Stimulated activated CD4-positive, alpha-beta T cell treated with anti-CD3 and anti-CD28 coated beads, Interleukin-15, amount 100 ng/mL, for 24 hours (primary cell): Measurements from ENCODE around the gene VKORC1L1.
"Not testable (repeated sequence)": the region's sequence is repeated elsewhere in the genome, so short reads cannot be mapped to it uniquely, and the experiment has no call there.

Source experiments
- DNase-seq: peaks from one replicate; pipeline ENCODE4 v3.0.0-alpha.2; 2020

The VKORC1L1 gene

DNA sequence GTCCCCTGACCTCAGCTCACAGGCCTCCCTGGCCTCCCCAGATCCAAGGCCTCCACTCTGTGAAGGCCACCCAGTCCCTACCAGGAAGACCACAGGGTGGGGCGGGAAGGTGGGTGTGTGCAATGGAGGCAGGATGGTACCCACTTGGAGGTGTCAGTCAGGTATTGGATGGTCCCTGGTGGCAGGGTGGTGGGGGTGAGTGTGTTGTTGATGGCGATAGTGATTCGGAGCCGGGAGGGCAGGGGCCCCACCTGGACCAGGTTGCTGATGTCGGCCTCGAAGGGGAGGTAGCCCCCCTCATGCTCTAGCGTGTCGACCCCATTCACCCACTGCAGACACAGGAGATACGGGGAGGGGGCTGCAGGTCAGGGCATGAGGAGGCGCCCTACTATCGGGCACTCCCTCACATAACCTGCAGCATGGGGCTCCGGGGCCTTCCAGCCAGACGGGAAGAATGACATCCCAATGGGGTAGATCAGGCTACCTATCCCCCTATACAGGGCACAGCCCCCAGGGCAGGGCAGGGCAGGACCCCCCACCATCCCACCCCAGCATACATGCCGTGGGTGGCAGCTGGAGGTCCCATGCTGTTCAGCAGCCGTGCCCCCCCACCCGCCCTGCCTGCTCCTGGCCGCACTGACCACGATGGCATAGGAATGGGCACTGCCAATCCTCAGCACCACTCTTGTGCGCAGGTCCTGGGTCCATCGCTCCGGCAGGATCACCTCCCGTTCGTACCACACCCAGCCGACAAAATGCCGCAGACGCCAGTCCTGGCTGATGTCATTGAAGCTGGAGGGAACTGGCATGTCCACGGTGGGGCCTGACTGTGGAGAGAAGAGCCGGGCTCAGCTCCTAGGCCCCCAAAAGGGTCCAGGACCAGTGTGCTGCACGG is 107.0 kb downstream of the VKORC1L1 start:
- no peak for DNase-seq

DNA sequence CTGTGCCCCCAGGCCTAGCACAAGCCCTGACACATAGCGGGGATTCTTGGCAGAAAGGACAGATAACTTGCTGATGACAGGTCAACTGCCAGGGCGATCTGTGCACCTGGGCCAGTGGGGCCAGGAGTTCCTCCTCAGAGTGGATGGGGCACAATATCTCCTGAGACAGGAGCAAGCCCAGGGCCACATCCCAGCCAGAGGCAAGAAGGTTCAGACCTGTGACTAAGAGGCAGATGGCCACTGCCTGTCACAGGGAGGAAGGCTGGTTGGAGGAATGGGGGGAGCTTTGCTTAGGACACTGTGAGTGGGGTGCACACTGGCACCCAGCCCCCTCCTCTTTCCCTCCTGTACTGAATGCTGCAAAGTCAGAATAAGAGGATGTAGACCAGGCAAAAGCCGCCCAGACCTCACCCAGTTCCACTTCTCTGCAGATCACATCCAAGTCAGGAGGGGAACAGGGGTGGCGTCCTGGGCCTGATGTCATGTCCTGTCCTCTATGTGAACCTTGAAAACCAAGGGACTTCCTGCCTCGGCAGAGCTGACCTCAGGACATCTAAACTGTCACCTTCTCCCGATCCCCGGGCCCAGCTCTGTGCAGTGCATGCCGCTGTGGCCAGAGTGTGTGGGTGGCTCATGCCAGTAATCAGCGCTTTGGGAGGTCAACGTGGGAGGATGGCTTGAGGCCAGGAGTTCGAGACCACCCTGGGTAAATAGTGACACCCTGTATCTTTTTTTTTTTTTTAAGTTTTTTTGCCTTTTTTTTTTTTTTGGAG is 107.8 kb downstream of the VKORC1L1 start:
- DNase-seq = peak; percentile 67

DNA sequence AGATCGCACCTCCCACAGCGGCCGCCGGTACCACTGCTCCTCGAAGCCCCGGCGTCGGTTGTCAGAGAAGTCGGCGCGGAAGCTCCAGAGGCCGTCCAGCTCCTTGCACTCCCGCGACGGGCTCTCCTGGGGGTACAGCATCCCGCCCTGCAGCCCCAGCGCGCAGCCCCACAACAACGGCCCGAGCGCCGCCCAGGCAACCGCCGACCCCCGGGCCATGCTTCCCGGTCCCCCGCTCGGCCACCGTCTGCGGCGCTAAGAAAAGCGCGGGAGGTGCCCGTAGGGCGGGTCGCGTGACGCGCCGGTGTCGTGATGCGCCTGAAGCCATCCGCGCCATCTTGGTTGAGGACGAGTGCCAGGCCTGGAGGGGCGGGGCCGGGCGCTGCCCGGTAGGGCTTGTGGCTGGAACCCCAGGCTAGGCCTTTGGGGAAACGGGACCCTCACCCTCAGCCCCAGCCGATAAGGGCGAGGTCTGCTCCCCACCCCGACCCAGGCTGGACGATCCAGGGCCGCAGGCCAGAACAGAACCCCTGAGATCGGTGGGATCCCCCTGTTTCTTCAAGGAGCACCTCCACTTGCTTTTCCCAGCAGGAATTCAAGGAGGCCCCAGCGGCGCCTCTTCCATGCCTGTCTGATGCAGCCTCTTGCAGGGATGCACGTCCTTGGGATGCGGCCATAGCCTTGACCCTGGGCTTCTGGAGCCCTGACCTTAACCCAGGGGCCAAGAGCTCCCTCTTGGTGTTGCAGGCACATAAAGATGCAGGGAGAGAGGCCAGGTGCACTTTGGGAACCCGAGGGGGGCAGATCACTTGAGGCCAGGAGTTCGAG is 109.3 kb downstream of the VKORC1L1 start, which contains the start of gene GUSB:
Gene GUSB, minus strand, starts transcription at position 249 of the 828 bp plus-strand sequence. Its CDS starts 30 bp downstream, at position 219.
- DNase-seq = peak; percentile 95

DNA sequence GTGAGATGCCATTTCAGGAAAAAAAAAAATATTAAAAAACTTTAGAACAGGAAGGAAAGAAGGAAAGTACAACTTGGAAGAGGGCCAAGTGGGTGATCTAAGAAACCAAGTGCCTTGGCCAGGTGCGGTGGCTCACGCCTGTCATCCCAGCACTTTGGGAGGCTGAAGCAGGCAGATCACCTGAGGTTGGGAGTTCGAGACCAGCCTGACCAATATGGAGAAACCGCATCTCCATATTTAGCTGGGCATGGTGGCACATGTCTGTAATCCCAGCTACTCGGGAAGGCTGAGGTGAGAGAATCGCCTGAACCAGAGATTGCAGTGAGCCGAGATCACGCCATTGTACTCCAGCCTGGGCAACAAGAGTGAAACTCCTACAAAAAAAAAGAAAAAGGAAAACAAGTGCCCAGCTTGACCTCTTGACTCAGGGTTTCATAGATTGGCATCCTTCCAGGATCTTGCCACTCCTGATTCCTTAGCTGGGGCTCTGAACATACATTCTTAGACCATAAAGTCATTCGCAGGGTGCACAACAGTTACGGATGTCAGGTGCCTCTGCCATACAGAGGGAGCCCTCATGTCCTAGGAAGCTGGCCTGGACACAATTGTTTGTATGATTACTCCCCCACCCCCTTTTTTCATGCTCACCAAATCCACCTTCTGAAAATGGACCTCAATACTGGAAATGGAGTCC is 111.2 kb downstream of the VKORC1L1 start:
- DNase-seq = no peak

DNA sequence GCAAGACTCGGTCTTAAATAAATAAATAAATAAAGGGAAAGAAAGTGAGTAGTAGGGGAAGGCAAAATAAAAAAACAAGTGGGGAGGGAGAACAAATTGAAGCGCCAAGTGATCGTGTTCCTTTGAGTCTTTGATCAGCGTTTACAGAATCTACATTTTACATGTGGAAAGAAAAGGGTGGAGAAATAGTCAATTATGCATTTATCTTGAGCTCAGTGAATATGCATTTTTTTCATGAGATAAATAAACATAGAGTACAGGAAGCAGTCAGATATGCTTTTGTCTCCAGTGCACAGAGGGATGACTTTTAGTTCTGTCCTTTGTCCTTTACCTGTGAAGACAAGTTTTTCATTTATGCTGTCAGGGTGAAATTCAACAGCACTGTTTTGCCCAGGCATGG is 115.2 kb downstream of the VKORC1L1 start:
- no peak for DNase-seq

DNA sequence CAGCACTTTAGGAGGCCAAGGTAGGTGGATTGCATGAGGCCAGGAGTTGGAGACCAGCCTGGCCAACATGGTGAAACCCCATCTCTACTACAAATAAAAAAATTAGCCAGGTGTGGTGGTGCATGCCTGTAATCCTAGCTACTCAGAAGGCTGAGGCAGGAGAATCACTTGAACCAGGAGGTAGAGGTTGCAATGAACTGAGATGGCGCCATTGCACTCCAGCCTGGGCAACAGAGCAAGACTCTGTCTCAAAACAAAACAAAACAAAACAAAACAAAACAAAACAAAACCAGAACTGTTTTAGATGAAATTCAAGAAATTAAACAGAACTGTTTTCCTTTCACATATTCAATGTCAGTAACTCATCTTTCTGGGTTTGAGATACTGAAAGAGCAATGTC is 115.6 kb downstream of the VKORC1L1 start:
- DNase-seq = not testable (repeated sequence)

DNA sequence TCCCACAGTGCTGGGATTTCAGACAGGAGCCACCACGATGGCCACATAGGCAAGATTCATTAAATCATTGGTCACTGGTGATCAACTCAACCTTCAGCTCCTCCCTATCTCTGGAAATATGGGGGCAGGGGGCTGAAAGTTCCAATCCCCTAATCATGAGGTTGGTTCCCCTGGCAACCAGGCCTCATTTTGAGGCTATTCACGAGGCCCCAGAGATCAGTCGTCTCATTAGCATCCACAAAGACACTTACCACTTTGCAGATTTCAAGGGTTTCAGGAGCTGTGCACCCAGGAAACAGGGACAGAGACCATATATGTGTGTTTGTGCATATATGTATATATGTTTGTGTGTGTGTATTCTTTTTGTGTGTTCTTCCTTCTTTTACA is 116.8 kb downstream of the VKORC1L1 start:
- DNase-seq = no peak

DNA sequence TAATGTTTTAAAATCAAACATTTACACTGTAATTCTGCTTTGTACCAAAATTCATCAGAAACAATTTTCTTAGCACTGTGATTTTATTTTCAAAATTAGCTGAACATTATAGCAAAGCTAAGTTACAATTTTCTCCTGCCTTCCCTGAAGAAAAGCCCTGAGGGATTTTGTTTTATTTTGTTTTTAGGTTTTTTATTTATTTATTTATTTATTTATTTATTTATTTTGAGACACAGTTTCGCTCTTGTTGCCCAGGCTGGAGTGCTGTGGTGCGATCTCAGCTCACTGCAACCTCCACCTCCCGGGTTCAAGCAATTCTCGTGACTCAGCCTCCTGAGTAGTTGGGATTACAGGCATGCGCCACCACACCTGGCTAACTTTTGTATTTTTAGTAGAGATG is 119.0 kb downstream of the VKORC1L1 start:
- DNase-seq = not testable (repeated sequence)

DNA sequence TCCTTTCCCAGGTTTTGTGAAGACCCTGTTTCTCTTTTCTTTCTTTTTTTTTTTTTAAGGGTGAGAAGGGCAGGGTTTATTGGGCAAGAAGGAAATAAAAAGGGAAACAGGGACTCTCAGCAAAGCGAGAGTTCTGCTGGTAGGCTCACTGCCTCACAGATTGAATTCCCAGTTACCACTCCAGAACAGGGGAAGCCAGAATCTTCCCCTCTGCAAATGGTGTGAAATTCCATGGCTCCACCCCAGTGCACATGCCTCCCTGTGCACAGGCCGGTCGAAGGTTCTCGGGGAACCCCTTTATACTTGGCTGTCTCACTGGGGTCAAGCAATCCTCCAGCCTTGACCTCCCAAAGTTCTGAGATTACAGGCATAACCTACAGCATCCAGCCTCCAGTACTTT is 119.7 kb downstream of the VKORC1L1 start:
- no peak for DNase-seq

DNA sequence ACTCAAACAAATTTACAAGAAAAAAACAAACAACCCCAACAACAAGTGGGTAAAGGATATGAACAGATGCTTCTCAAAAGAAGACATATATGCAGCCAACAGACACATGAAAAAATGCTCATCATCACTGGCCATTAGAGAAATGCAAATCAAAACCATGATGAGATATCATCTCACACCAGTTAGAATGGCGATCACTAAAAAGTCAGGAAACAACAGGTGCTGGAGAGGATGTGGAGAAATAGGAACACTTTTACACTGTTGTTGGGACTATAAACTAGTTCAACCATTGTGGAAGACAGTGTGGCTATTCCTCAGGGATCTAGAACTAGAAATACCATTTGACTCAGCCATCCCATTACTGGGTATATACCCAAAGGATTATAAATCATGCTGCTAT is 122.1 kb downstream of the VKORC1L1 start:
- DNase-seq = not testable (repeated sequence)

DNA sequence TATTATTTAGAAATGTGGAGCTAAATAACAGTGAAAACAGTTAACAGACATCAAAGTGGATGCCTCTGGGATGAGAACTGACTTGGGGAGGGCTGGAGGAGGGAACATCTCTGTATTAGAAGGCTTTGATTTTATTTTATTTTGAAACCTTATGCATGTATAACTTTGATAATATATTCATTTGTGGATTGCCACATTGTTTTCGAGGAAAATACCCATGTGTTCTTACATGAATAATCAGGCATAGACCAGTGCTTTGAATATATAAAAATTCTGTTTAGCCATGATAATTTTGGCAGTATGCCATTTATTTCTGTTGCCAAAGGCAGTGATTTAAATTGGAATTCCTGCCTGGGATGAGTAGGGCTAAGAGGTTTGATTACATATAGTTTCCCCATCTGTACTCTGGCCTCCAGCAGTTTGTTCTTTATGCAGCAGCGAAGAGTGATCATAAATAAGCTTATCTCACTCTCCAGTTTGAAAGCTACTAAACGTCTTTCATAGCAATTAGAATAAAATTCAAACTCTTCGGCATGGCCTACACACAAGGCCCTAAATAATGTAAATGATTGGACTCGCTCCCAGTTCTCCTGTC is 128.0 kb downstream of the VKORC1L1 start:
- DNase-seq = not testable (repeated sequence)

DNA sequence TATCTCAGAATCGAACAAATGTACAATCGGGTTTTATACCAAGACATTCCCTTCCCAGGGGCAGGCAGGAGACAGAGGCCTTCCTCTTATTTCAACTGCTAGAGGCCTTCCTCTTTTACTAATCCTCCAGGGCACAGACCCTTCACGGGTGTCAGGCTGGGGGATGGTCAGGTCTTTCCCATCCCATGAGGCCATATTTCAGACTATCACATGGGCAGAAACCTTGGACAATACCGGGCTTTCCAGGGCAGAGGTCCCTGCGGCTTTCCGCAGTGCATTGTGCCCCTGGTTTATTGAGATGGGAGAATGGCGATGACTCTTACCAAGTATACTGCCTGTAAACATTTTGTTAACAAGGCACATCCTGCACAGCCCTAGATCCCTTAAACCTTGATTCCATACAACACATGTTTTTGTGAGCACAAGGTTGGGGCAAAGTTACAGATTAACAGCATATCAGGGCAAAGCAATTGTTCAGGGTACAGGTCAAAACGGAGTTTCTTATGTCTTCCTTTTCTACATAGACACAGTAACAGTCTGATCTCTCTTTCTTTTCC is 132.3 kb downstream of the VKORC1L1 start:
- DNase-seq = not testable (repeated sequence)

DNA sequence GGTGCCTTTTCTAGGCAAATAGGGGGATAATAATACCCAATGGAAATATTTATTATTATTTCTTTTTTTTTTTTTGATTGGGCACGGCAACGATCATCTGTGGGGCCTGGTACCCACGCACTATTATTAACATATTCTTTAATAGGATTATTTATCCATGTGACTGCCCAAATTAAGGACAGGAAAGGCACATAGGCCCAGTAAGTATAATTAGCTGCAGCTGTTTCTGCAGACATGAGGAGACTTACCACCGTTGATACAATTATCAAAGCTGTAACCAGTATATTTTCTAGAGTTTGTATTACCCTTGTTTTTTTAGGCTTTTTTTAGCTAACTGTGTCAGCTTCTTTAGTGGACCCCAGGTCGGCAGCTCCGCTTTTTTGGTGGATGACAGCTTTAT is 134.4 kb downstream of the VKORC1L1 start:
- DNase-seq = no peak
